ENCODE data around the gene ITPR2.

The ITPR2 gene

DNA sequence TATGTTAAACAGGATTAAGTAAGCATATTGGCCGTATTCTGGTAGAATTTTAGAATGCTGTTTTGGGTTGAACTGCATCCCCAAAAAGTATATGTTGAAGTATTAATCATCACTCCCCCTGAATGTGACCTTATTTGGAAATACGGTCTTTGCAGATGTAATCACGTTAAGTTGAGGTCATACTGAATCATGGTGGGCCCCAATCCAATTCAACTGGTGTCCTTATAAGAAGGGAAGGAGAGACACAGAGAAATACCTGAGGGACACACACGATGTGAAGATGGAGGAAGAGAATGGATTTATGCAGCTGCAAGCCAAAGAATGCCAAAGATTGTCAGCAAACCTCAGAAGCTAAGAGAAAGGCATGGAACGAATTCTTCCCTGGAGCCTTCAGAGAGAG is 268.6 kb downstream of the ITPR2 start:
- Mint-ChIP-seq H3K27me3 (ENCODE audit: low read depth, poor library complexity) (peaks cover 4% of the 10 kb centered on the region), H3K27ac (no peak overlapping the region), H3K9me3 (no peaks in the 10 kb centered on the region), H3K4me1 (peaks cover 4% of the 10 kb centered on the region), H3K4me3 (no peak overlapping the region), H3K36me3 (ENCODE audit: low read depth) (no peaks in the 10 kb centered on the region)
- no peak for TF ChIP-seq CTCF (IDR thresholded peaks at IDR 0.05)
- DNase-seq = no peak

- Mint-ChIP-seq H3K27me3 (ENCODE audit: low read depth, poor library complexity) (peaks cover 4% of the 10 kb centered on the region), H3K27ac (no peak overlapping the region), H3K4me1 (peaks cover 4% of the 10 kb centered on the region), H3K4me3 (no peak overlapping the region), H3K9me3 (no peaks in the 10 kb centered on the region), H3K36me3 (ENCODE audit: low read depth) (no peaks in the 10 kb centered on the region)
- no peak for TF ChIP-seq CTCF (IDR thresholded peaks at IDR 0.05)
- DNase-seq = no peak
Observed at GRCh38 chr12:26563552-26563951, 269.4 kb downstream of the ITPR2 start.

- H3K4me1 Mint-ChIP-seq = peaks cover 2% of the 10 kb centered on the region
Observed at GRCh38 chr12:26557326-26557725, 275.7 kb downstream of the ITPR2 start.

DNA sequence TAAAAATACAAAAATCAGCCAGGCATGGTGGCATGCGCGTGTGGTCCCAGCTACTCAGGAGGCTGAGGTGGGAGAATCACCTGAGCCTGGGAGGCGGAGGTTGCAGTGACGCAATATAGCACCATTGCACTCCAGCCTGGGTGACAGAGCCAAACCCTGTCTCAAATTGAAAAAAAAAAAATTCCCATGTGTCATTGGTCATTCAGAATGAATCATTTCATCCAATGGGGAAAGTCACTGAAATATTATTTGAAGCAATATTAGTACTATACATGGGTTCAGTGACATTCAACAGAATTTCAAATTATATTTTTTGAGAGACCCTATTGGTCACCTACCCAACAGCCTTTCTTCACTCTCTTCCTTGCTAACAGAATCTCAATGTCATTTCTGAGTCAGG is 276.1 kb downstream of the ITPR2 start:
- no peak for TF ChIP-seq CTCF (IDR thresholded peaks at IDR 0.05)
- no peak overlapping the region for H3K27ac Mint-ChIP-seq
- DNase-seq = no peak
- H3K9me3 Mint-ChIP-seq = no peaks in the 10 kb centered on the region
- no peaks in the 10 kb centered on the region for H3K36me3 Mint-ChIP-seq (ENCODE audit: low read depth)
- H3K4me1 Mint-ChIP-seq = no peaks in the 10 kb centered on the region
- no peak overlapping the region for H3K4me3 Mint-ChIP-seq
- H3K27me3 Mint-ChIP-seq (ENCODE audit: low read depth, poor library complexity) = no peaks in the 10 kb centered on the region

More at GRCh38 chr12:26557326-26557725, 275.7 kb downstream of the ITPR2 start:
- no peak overlapping the region for H3K4me3 Mint-ChIP-seq
- no peaks in the 10 kb centered on the region for H3K9me3 Mint-ChIP-seq
- TF ChIP-seq CTCF (IDR thresholded peaks at IDR 0.05) = no peak
- H3K27me3 Mint-ChIP-seq (ENCODE audit: low read depth, poor library complexity) = no peaks in the 10 kb centered on the region
- DNase-seq = no peak
- H3K27ac Mint-ChIP-seq = no peak overlapping the region
- no peaks in the 10 kb centered on the region for H3K36me3 Mint-ChIP-seq (ENCODE audit: low read depth)

DNA sequence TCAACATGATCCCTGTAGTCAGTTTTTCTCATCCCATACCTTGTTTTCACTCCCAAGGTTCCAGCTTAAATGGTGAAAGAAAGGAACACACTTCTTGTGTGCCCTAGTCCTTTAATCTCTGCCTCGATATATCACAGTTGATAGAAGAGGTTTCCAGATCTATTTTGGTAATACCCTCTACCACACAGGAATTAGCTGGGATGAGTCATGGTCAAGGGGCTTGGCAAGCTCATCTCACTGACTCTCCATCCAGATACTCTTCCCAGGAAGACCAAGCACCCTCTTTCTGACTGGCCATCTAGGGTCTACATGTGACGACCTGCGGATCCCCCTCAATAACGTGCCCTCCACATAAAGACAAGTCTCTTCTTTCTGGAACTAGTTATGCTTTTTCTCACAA is 277.9 kb downstream of the ITPR2 start:
- TF ChIP-seq CTCF (IDR thresholded peaks at IDR 0.05) = no peak
- H3K36me3 Mint-ChIP-seq (ENCODE audit: low read depth) = no peaks in the 10 kb centered on the region
- no peaks in the 10 kb centered on the region for H3K27me3 Mint-ChIP-seq (ENCODE audit: low read depth, poor library complexity)
- no peaks in the 10 kb centered on the region for H3K4me1 Mint-ChIP-seq
- DNase-seq = no peak
- no peak overlapping the region for H3K4me3 Mint-ChIP-seq
- no peak overlapping the region for H3K27ac Mint-ChIP-seq
- no peaks in the 10 kb centered on the region for H3K9me3 Mint-ChIP-seq

DNA sequence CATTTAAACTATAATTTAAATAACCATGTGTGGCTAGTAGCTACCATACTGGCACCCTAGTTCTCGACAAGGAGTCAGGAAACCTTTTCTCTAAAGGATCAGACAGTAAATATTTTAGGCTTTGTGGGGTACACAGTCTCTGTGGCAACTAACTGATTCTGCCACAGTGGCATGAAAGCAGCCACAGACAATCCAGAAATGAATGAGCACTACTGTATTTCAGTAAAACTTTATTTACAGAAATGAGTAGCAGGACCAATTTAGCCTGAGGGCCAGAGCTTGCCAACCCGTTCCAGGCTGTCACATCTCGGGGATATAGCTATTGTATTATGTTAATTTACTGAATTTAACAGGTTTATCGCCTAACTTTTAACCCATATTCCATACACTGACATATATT is 278.7 kb downstream of the ITPR2 start:
- DNase-seq = no peak
- Mint-ChIP-seq H3K9me3 (no peaks in the 10 kb centered on the region), H3K4me1 (no peaks in the 10 kb centered on the region), H3K27ac (no peak overlapping the region), H3K36me3 (ENCODE audit: low read depth) (no peaks in the 10 kb centered on the region), H3K4me3 (no peak overlapping the region), H3K27me3 (ENCODE audit: low read depth, poor library complexity) (no peaks in the 10 kb centered on the region)
- TF ChIP-seq CTCF (IDR thresholded peaks at IDR 0.05) = no peak

All from nephron progenitor cell (in vitro differentiated cells).